Neural crest cell (in vitro differentiated cells): Measurements from ENCODE around the gene CSRNP2. TPM values are rescaled to one million over a fixed set of nuclear protein-coding genes. Genes with fewer than 3 reads are reported as not detected.

Experiments used
- DNase-seq: peaks from one replicate; pipeline ENCODE4 v3.0.0; 2021; ENCODE audit warnings: low read depth, mixed read lengths, low spot score
- H3K27ac Mint-ChIP-seq: one replicate; pipeline ENCODE4 v1.8.0; 2021; ENCODE audit warnings: mild to moderate bottlenecking, mixed read lengths; ENCODE audit not compliant: unreplicated experiment
- H3K27me3 Mint-ChIP-seq: 2 replicates; pipeline ENCODE4 v1.8.0; 2021; ENCODE audit warnings: low read depth, mild to moderate bottlenecking, mixed read lengths
- H3K36me3 Mint-ChIP-seq: 2 replicates; pipeline ENCODE4 v1.8.0; 2021; ENCODE audit warnings: low read depth, mild to moderate bottlenecking, mixed read lengths
- H3K4me1 Mint-ChIP-seq: 2 replicates; pipeline ENCODE4 v1.8.0; 2021; ENCODE audit warnings: mixed read lengths
- H3K4me3 Mint-ChIP-seq: one replicate; pipeline ENCODE4 v1.8.0; 2021; ENCODE audit warnings: mild to moderate bottlenecking, mixed read lengths
- H3K9me3 Mint-ChIP-seq: 2 replicates; pipeline ENCODE4 v1.8.0; 2021; ENCODE audit warnings: mixed read lengths
- total RNA-seq: library from RNA; stranded (reverse); gene quantifications from 2 replicates; pipeline ENCODE4 v1.2.1, GENCODE V29; 2021
- TF ChIP-seq, protein P1 (sequence below): fragments of 200-600 bp; sonication (generic); conservative IDR thresholded peaks from 2 replicates; pipeline ENCODE4 v1.5.0; 2021; ENCODE audit warnings: antibody characterized with exemption, mild to moderate bottlenecking

Gene CSRNP2
- total RNA-seq, 1 donor from 2014 or later, result 55.2 TPM

DNA sequence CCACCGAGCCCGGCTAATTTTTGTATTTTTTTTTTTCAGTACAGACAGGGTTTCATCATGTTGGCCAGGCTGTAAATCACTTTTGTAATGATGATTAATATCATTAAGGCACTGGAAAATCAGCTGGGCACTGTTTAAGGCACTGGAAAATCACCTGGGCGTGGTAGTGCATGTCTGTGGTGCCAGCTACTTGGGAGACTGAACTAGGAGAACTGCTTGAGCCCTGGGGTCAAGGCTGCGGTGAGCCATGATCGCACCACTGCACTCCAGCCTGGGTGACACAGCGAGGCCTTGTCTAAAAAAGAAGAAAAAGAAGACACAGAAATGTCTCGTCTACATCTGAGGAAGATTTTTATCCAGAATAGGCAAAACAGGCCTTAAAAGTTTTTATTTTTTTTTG lies 70.0 kb downstream of the CSRNP2 start:
- no peak for DNase-seq
- H3K9me3 Mint-ChIP-seq, result no peaks in the 10 kb centered on the region
- H3K27ac Mint-ChIP-seq, result peak overlapping the region; percentile 12
- H3K4me1 Mint-ChIP-seq, result peaks cover 33% of the 10 kb centered on the region
- H3K27me3 Mint-ChIP-seq, result no peaks in the 10 kb centered on the region
- TF ChIP-seq, protein P1, sequence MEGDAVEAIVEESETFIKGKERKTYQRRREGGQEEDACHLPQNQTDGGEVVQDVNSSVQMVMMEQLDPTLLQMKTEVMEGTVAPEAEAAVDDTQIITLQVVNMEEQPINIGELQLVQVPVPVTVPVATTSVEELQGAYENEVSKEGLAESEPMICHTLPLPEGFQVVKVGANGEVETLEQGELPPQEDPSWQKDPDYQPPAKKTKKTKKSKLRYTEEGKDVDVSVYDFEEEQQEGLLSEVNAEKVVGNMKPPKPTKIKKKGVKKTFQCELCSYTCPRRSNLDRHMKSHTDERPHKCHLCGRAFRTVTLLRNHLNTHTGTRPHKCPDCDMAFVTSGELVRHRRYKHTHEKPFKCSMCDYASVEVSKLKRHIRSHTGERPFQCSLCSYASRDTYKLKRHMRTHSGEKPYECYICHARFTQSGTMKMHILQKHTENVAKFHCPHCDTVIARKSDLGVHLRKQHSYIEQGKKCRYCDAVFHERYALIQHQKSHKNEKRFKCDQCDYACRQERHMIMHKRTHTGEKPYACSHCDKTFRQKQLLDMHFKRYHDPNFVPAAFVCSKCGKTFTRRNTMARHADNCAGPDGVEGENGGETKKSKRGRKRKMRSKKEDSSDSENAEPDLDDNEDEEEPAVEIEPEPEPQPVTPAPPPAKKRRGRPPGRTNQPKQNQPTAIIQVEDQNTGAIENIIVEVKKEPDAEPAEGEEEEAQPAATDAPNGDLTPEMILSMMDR, result no peak
- H3K36me3 Mint-ChIP-seq, result peaks cover 4% of the 10 kb centered on the region
- no peak overlapping the region for H3K4me3 Mint-ChIP-seq

DNA sequence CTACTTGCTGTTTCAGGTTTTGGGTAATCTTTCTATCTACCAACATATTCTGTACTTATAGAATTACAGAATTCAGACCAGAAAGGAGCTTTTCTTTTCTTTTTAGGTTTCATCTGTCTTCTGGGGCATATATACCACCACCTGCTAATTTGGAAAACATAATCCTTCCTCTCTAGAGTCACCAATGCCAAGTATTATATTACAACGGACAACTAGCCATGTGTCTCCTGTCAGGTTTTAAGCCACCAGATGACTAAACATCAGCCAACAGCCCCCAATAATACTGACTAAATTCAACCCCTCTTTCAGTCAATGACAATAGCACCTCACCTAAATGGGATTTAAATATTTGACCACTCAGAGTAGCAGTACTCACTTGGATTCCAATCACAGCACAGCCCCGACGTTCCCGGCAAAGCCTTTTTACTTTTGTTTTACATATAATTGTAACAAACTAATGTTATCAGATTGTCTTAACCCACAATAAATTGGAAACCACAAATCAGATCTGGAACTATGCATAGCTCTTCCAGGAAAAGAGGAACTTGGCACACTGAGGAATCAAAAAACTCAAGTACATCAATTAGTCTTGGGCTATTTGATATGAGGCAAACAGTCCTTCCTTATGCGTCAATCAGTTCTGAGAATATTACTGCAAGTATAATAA lies 70.7 kb downstream of the CSRNP2 start:
- Mint-ChIP-seq H3K27ac (no peak overlapping the region), H3K36me3 (peaks cover 4% of the 10 kb centered on the region), H3K9me3 (no peaks in the 10 kb centered on the region), H3K4me1 (peaks cover 33% of the 10 kb centered on the region), H3K27me3 (no peaks in the 10 kb centered on the region), H3K4me3 (no peak overlapping the region)
- no peak for DNase-seq
- TF ChIP-seq, protein P1, result no peak

DNA sequence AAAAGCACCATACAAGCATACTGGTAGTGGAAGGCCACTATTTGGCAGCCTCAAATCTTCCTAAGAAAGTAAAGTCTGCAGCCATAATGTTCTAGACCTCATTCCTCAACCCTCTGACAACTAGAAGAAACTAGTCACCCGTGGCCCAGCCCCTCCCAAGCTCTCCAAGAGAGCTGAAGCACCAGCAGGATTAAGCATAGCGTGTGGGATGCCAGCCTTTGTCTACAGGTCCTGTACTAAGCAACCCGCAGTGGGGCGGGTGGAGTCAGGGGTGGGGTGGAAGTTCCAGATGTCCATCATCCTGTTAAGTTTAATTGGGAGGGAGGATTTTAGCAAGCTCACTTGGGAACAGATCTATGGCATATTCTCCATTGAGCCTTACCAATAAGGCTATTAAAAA lies 71.4 kb downstream of the CSRNP2 start:
- peak overlapping the region; percentile 17 for H3K27ac Mint-ChIP-seq
- TF ChIP-seq, protein P1, result no peak
- H3K36me3 Mint-ChIP-seq, result peaks cover 6% of the 10 kb centered on the region
- DNase-seq, result no peak
- H3K27me3 Mint-ChIP-seq, result no peaks in the 10 kb centered on the region
- H3K9me3 Mint-ChIP-seq, result no peaks in the 10 kb centered on the region
- no peak overlapping the region for H3K4me3 Mint-ChIP-seq
- H3K4me1 Mint-ChIP-seq, result peaks cover 29% of the 10 kb centered on the region

Other genes with a start within 250 kb of the CSRNP2 start
- not detected in 2 replicates for gene TMPRSS12, start 240.7 kb downstream of the CSRNP2 start, total RNA-seq
- not detected in 2 replicates for gene HIGD1C, start 131.1 kb downstream of the CSRNP2 start, total RNA-seq
- 50.4 and 51.4 TPM in 2 replicates for gene SLC11A2, start 57.2 kb downstream of the CSRNP2 start, total RNA-seq
- gene LETMD1, start 35.3 kb downstream of the CSRNP2 start, total RNA-seq, result 43.2 and 44.5 TPM in 2 replicates
- 28.5 and 28.8 TPM in 2 replicates for gene TFCP2, start 89.5 kb upstream of the CSRNP2 start, total RNA-seq
- 7.7 and 9.3 TPM in 2 replicates for gene POU6F1, start 134.5 kb upstream of the CSRNP2 start, total RNA-seq
- 70.0 and 80.4 TPM in 2 replicates for gene DAZAP2, start 155.2 kb upstream of the CSRNP2 start, total RNA-seq
- gene SMAGP, start 186.8 kb upstream of the CSRNP2 start, total RNA-seq, result 0.82 and 1.6 TPM in 2 replicates
- not detected in 2 replicates for gene BIN2, start 240.6 kb upstream of the CSRNP2 start, total RNA-seq